ENCODE measurements around the gene LRRC30. TPM values are rescaled to one million over a fixed set of nuclear protein-coding genes. Genes with fewer than 3 reads are reported as not detected.

Gene LRRC30
- total and polyA plus RNA-seq, 2 of the 4 experiments (the other 2 are of a cell fraction) = not detected

GRCh38 chr18:7207366-7207915, 23.4 kb upstream of the LRRC30 start:
- no peak overlapping the region for H4K8ac ChIP-seq (ENCODE audit: low read depth in 2 of 2, low read length in 2 of 2)
- H2BK120ac ChIP-seq (ENCODE audit: low read depth, low read length) = no peak overlapping the region
- no peak overlapping the region for H2BK20ac ChIP-seq (ENCODE audit: low read depth, low read length)
- no TSS peak for BruUV-seq (replicated peaks)
- H2AFZ ChIP-seq (replicated peaks; ENCODE audit: low read length, poor library complexity) = peak overlapping the region; percentile 40
- H3K23ac ChIP-seq (ENCODE audit: low read depth, low read length) = no peak overlapping the region
- no peaks in the 10 kb centered on the region for H3K79me1 ChIP-seq (ENCODE audit: low read depth in 1 of 2, low read length in 2 of 2)
- ATAC-seq (ENCODE audit: low read depth) = no peak
- POLR2A ChIA-PET (ENCODE audit: unreplicated experiment) = no interaction called here
- H2AK9ac ChIP-seq (replicated peaks; ENCODE audit: low read depth, low read length, poor library complexity) = no peak overlapping the region
- no peaks in the 10 kb centered on the region for H3K9me1 ChIP-seq (ENCODE audit: insufficient read depth, low read length)
- no peak for DNase-seq
- no peaks in the 10 kb centered on the region for H3K36me3 ChIP-seq (ENCODE audit: control insufficient read depth, insufficient read depth, low read length)
- H3K4me1 ChIP-seq (ENCODE audit: control insufficient read depth, insufficient read depth, low read length) = no peaks in the 10 kb centered on the region
- no peak overlapping the region for H2AK5ac ChIP-seq (ENCODE audit: low read depth, low read length)
- H3K56ac ChIP-seq (ENCODE audit: extremely low read depth, insufficient read depth, low read length) = no peak overlapping the region
- no peak overlapping the region for H3K27ac ChIP-seq (ENCODE audit: insufficient read depth, low read length)
- H3K18ac ChIP-seq (ENCODE audit: low read depth, low read length) = no peak overlapping the region
- H4K91ac ChIP-seq (ENCODE audit: insufficient read depth, low read depth, low read length) = no peak overlapping the region
- intact Hi-C loops (cut with micrococcal nuclease) = no loop called here
- H3K4me2 ChIP-seq (ENCODE audit: low read depth, low read length) = no peak overlapping the region
- H2BK5ac ChIP-seq (ENCODE audit: low read depth, low read length, poor library complexity, severe bottlenecking) = no peak overlapping the region
- no peak overlapping the region for H2BK15ac ChIP-seq (ENCODE audit: low read depth, low read length)
- peaks cover 1% of the 10 kb centered on the region for H3K27me3 ChIP-seq (ENCODE audit: control insufficient read depth, insufficient read depth, low read length)
- CTCF ChIA-PET = no interaction called here
- H3K4ac ChIP-seq (ENCODE audit: low read depth, low read length) = no peak overlapping the region
- dilution Hi-C loops (cut with HindIII; ENCODE audit: low sequenced_read_pairs, unreplicated experiment) = no loop called here
- no peak overlapping the region for H3K9ac ChIP-seq (ENCODE audit: low read depth, low read length)
- H4K5ac ChIP-seq (ENCODE audit: low read depth, low read length) = no peak overlapping the region
- no peaks in the 10 kb centered on the region for H3K9me3 ChIP-seq (ENCODE audit: control insufficient read depth, insufficient read depth, low read length)
- H3K4me3 ChIP-seq (ENCODE audit: insufficient read depth, low read depth, low read length) = no peak overlapping the region
- in situ Hi-C loops (cut with MboI; ENCODE audit: low sequenced_read_pairs) = no loop called here
- H4K20me1 ChIP-seq (ENCODE audit: insufficient read depth, low read length) = no peaks in the 10 kb centered on the region
- no peak for TF ChIP-seq BHLHE40 (IDR thresholded peaks at IDR 0.05; ENCODE audit: low read depth, low read length)
- no peak for TF ChIP-seq FOS (IDR thresholded peaks at IDR 0.05; ENCODE audit: low read depth, low read length)
- no peak for TF ChIP-seq CEBPB (IDR thresholded peaks at IDR 0.05; ENCODE audit: low read depth, low read length)
- TF ChIP-seq ELK1 (IDR thresholded peaks at IDR 0.05; ENCODE audit: borderline replicate concordance, low read depth, low read length) = no peak
- no peak for TF ChIP-seq CHD1 (IDR thresholded peaks at IDR 0.05; ENCODE audit: low read depth, low read length)
- no peak for TF ChIP-seq RFX5 (IDR thresholded peaks at IDR 0.05; ENCODE audit: low read depth, low read length)
- no peak for TF ChIP-seq NFE2L2 (IDR thresholded peaks at IDR 0.05; ENCODE audit: low read depth, low read length)
- TF ChIP-seq RAD21 (IDR thresholded peaks at IDR 0.05; ENCODE audit: low read length) = no peak
- TF ChIP-seq POLR2A (IDR thresholded peaks at IDR 0.05; ENCODE audit: low read depth, low read length) = no peak
- no peak for TF ChIP-seq SMC3 (IDR thresholded peaks at IDR 0.05; ENCODE audit: low read depth, low read length)
- H3K14ac ChIP-seq (replicated peaks; ENCODE audit: low read depth, low read length) = no peak overlapping the region
- no CpG with 5 or more reads among the region's 4 CpGs for WGBS, 2 experiments (ENCODE audit: extremely low coverage in 2 of 2, insufficient read length in 1 of 2)

Measured in IMR-90 (cell line).